ENCODE results near the gene BAG3. TPM values are rescaled to one million over a fixed set of nuclear protein-coding genes. Genes with fewer than 3 reads are reported as not detected.
A peak's percentile ranks its signal among the peaks of the same experiment; 100 is the strongest.

Gene BAG3
- total RNA-seq, 2 donors from 2014 or later: 13.4 to 19.5 TPM

DNA sequence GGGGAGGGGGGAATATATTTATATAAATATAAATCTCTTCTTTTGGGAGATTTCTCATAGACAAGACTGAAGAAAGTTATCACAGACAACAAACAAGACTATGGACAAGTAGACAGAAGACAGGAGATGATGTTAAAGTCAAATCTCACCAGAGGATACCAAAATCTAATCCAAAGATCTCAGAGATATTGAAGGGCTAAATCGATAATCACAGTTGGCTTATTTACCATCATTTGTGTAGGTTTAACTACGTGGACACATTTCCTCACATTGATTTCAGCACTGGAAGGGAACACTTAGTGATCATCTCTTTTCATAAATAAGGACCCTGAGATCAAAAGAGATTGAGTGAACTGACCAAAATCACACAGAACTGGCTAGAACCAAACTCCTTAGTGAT, 72.0 kb downstream of the BAG3 start:
- Histone ChIP-seq H3K36me3 (ENCODE audit: control insufficient read depth, insufficient read depth, low read length) (no peaks in the 10 kb centered on the region), H3K4me3 (ENCODE audit: low read length) (no peak overlapping the region), H3K9ac (ENCODE audit: extremely low read depth, low read length, poor library complexity, severe bottlenecking) (no peak overlapping the region), H3K9me3 (ENCODE audit: control insufficient read depth, low read length) (peaks cover 15% of the 10 kb centered on the region), H3K4me1 (ENCODE audit: control insufficient read depth, insufficient read depth, low read length) (peaks cover 18% of the 10 kb centered on the region), H3K27ac (ENCODE audit: low read depth, low read length) (no peak overlapping the region), H3K27me3 (ENCODE audit: control insufficient read depth, insufficient read depth, low read length, poor library complexity, severe bottlenecking) (no peaks in the 10 kb centered on the region)
- H3K4me1 Mint-ChIP-seq: peaks cover 28% of the 10 kb centered on the region
- H3K27ac Mint-ChIP-seq: no peak overlapping the region
- WGBS, 2 experiments (ENCODE audit: insufficient coverage in 1 of 2, insufficient read length in 1 of 2): 85 to 88% methylated on average over 2 of the region's 2 CpGs
- no peak for DNase-seq
- peaks cover 7% of the 10 kb centered on the region for H3K27me3 Mint-ChIP-seq (ENCODE audit: insufficient read depth)
- H3K4me3 Mint-ChIP-seq: no peak overlapping the region
- TF ChIP-seq, protein P1, sequence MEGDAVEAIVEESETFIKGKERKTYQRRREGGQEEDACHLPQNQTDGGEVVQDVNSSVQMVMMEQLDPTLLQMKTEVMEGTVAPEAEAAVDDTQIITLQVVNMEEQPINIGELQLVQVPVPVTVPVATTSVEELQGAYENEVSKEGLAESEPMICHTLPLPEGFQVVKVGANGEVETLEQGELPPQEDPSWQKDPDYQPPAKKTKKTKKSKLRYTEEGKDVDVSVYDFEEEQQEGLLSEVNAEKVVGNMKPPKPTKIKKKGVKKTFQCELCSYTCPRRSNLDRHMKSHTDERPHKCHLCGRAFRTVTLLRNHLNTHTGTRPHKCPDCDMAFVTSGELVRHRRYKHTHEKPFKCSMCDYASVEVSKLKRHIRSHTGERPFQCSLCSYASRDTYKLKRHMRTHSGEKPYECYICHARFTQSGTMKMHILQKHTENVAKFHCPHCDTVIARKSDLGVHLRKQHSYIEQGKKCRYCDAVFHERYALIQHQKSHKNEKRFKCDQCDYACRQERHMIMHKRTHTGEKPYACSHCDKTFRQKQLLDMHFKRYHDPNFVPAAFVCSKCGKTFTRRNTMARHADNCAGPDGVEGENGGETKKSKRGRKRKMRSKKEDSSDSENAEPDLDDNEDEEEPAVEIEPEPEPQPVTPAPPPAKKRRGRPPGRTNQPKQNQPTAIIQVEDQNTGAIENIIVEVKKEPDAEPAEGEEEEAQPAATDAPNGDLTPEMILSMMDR (conservative IDR thresholded peaks at IDR 0.05): no peak
- peaks cover 24% of the 10 kb centered on the region for H3K9me3 Mint-ChIP-seq
- H3K36me3 Mint-ChIP-seq (ENCODE audit: low read depth): peaks cover 5% of the 10 kb centered on the region

DNA sequence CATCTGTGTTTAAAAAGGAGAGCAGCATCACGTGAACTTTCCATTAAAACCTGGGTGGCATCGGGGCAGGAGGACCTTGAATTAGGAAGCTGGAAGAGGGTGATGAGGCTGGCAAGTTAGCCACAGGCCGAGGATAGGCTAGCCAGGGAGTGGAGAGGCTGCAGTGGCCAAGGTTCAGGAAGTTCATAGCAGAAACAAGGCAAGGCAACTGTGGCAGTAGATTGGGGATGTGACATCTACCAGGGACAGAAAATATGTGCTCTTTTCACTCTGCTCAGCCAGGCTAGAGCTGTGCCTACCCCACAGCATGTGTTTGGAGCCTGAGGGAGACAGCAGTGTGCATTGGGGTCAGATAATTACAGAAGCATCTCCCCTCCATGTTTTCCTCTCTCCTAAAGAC, 72.4 kb downstream of the BAG3 start:
- Mint-ChIP-seq H3K4me1 (peaks cover 28% of the 10 kb centered on the region), H3K9me3 (peaks cover 24% of the 10 kb centered on the region), H3K36me3 (ENCODE audit: low read depth) (peaks cover 5% of the 10 kb centered on the region), H3K27me3 (ENCODE audit: insufficient read depth) (peaks cover 7% of the 10 kb centered on the region), H3K4me3 (no peak overlapping the region), H3K27ac (peak overlapping the region; percentile 15)
- Histone ChIP-seq H3K9me3 (ENCODE audit: control insufficient read depth, low read length) (peaks cover 15% of the 10 kb centered on the region), H3K9ac (ENCODE audit: extremely low read depth, low read length, poor library complexity, severe bottlenecking) (no peak overlapping the region), H3K36me3 (ENCODE audit: control insufficient read depth, insufficient read depth, low read length) (no peaks in the 10 kb centered on the region), H3K4me1 (ENCODE audit: control insufficient read depth, insufficient read depth, low read length) (peaks cover 18% of the 10 kb centered on the region), H3K27ac (ENCODE audit: low read depth, low read length) (no peak overlapping the region), H3K4me3 (ENCODE audit: low read length) (no peak overlapping the region), H3K27me3 (ENCODE audit: control insufficient read depth, insufficient read depth, low read length, poor library complexity, severe bottlenecking) (no peaks in the 10 kb centered on the region)
- WGBS, 2 experiments (ENCODE audit: insufficient coverage in 1 of 2, insufficient read length in 1 of 2): 86 to 93% methylated on average over 3 of the region's 3 CpGs
- DNase-seq: no peak
- TF ChIP-seq, protein P1 (conservative IDR thresholded peaks at IDR 0.05): no peak

DNA sequence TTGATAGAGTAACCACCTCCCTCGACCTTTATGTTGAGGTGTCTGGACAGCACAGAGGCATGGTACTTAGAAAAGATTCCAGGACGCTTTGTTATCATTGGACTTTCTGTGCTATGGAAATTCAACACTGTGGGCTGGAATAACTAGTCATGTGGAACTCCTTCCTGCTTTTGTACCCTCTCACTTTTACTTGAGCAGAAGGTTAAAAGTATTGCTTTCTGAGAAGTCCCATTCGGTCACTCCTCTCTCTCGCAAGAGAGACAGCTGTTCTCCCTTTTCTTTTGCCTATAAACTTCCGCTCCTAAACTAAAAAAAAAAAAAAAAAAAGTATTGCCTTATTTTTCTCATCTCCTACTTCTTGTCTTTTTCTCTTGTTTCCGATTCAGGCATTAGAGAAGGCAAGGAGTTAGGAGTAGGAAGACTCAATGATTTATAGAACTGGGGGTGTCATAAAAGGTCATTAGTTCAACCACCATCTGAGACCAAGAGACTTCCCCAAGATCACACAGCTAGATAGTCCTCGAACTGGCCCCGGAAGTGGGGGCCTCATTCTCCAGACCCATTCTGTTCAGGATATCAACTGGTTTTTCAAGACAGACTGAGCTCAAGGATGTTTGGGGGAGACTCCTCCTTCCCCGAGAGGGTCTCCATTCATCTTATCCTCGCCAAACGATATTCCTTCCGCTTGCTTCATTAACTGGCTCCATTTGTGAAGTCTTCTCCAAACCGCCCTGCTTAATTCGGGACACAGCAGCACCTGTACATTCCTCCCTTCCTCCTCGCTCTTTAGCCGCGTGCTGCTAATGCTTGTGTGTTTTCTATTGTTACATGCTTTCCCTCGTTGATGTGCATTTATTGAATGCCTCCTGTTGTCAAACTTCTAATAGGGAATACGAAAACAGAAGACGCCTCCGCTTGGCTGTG, 73.7 kb downstream of the BAG3 start:
- peaks cover 7% of the 10 kb centered on the region for H3K27me3 Mint-ChIP-seq (ENCODE audit: insufficient read depth)
- peaks cover 5% of the 10 kb centered on the region for H3K36me3 Mint-ChIP-seq (ENCODE audit: low read depth)
- H3K9me3 Mint-ChIP-seq: peaks cover 19% of the 10 kb centered on the region
- H3K27me3 ChIP-seq (ENCODE audit: control insufficient read depth, insufficient read depth, low read length, poor library complexity, severe bottlenecking): no peaks in the 10 kb centered on the region
- TF ChIP-seq, protein P1 (conservative IDR thresholded peaks at IDR 0.05): no peak
- peak overlapping the region; percentile 66 for H3K4me3 Mint-ChIP-seq
- H3K9me3 ChIP-seq (ENCODE audit: control insufficient read depth, low read length): peaks cover 13% of the 10 kb centered on the region
- no peaks in the 10 kb centered on the region for H3K36me3 ChIP-seq (ENCODE audit: control insufficient read depth, insufficient read depth, low read length)
- H3K9ac ChIP-seq (ENCODE audit: extremely low read depth, low read length, poor library complexity, severe bottlenecking): peak overlapping the region; percentile 63
- H3K27ac ChIP-seq (ENCODE audit: low read depth, low read length): peak overlapping the region; percentile 78
- peaks cover 18% of the 10 kb centered on the region for H3K4me1 ChIP-seq (ENCODE audit: control insufficient read depth, insufficient read depth, low read length)
- H3K4me1 Mint-ChIP-seq: peaks cover 28% of the 10 kb centered on the region
- DNase-seq: no peak
- peak overlapping the region; percentile 35 for H3K27ac Mint-ChIP-seq
- H3K4me3 ChIP-seq (ENCODE audit: low read length): peak overlapping the region; percentile 78
- 52 to 67% methylated on average over 15 to 21 of the region's 21 CpGs for WGBS, 2 experiments (ENCODE audit: insufficient coverage in 1 of 2, insufficient read length in 1 of 2)
